Osteocyte (in vitro differentiated cells): ENCODE results near the gene COL27A1. TPM values are rescaled to one million over a fixed set of nuclear protein-coding genes. Genes with fewer than 3 reads are reported as not detected.

ENCODE experiments used
- DNase-seq: peaks from one replicate; pipeline ENCODE4 v3.0.0; 2021; ENCODE audit warnings: mixed read lengths; ENCODE audit not compliant: unreplicated experiment; ENCODE audit errors: extremely low spot score
- H3K27ac Mint-ChIP-seq: one replicate; pipeline ENCODE4 v1.8.0; 2021; ENCODE audit warnings: mild to moderate bottlenecking, mixed read lengths; ENCODE audit not compliant: unreplicated experiment
- H3K27me3 Mint-ChIP-seq: one replicate; pipeline ENCODE4 v1.8.0; 2021; ENCODE audit warnings: mixed read lengths; ENCODE audit not compliant: unreplicated experiment
- H3K36me3 Mint-ChIP-seq: one replicate; pipeline ENCODE4 v1.8.0; 2021; ENCODE audit warnings: mixed read lengths; ENCODE audit not compliant: unreplicated experiment
- H3K4me1 Mint-ChIP-seq: one replicate; pipeline ENCODE4 v1.8.0; 2021; ENCODE audit warnings: mixed read lengths; ENCODE audit not compliant: unreplicated experiment
- H3K4me3 Mint-ChIP-seq: one replicate; pipeline ENCODE4 v1.8.0; 2021; ENCODE audit warnings: mild to moderate bottlenecking, moderate library complexity, mixed read lengths; ENCODE audit not compliant: unreplicated experiment
- H3K9me3 Mint-ChIP-seq: one replicate; pipeline ENCODE4 v1.8.0; 2021; ENCODE audit warnings: mixed read lengths; ENCODE audit not compliant: unreplicated experiment
- total RNA-seq: library from RNA; stranded (reverse); gene quantifications from 2 replicates; pipeline ENCODE4 v1.2.1, GENCODE V29; 2021
- TF ChIP-seq, protein P1 (sequence below): fragments of 200-600 bp; sonication (generic); IDR thresholded peaks from 2 replicates; pipeline ENCODE4 v1.5.0; 2021; ENCODE audit warnings: antibody characterized with exemption, mild to moderate bottlenecking, moderate library complexity

The COL27A1 gene
- total RNA-seq, 1 donor from 2014 or later: 44.4 TPM

- H3K36me3 Mint-ChIP-seq: peaks cover 9% of the 10 kb centered on the region
- H3K27ac Mint-ChIP-seq: no peak overlapping the region
- H3K9me3 Mint-ChIP-seq: no peaks in the 10 kb centered on the region
Measured at GRCh38 chr9:114304416-114305188, 149.3 kb downstream of the COL27A1 start.

GRCh38 chr9:114307899-114308267 lies 152.5 kb downstream of the COL27A1 start:
- TF ChIP-seq, protein P1, sequence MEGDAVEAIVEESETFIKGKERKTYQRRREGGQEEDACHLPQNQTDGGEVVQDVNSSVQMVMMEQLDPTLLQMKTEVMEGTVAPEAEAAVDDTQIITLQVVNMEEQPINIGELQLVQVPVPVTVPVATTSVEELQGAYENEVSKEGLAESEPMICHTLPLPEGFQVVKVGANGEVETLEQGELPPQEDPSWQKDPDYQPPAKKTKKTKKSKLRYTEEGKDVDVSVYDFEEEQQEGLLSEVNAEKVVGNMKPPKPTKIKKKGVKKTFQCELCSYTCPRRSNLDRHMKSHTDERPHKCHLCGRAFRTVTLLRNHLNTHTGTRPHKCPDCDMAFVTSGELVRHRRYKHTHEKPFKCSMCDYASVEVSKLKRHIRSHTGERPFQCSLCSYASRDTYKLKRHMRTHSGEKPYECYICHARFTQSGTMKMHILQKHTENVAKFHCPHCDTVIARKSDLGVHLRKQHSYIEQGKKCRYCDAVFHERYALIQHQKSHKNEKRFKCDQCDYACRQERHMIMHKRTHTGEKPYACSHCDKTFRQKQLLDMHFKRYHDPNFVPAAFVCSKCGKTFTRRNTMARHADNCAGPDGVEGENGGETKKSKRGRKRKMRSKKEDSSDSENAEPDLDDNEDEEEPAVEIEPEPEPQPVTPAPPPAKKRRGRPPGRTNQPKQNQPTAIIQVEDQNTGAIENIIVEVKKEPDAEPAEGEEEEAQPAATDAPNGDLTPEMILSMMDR: no peak
- Mint-ChIP-seq H3K36me3 (peaks cover 19% of the 10 kb centered on the region), H3K27me3 (no peaks in the 10 kb centered on the region), H3K4me1 (no peaks in the 10 kb centered on the region), H3K4me3 (no peak overlapping the region), H3K27ac (no peak overlapping the region), H3K9me3 (no peaks in the 10 kb centered on the region)
- DNase-seq: no peak

More at GRCh38 chr9:114304416-114305188, 149.3 kb downstream of the COL27A1 start:
- no peaks in the 10 kb centered on the region for H3K4me1 Mint-ChIP-seq
- DNase-seq: peak; percentile 73
- H3K4me3 Mint-ChIP-seq: no peak overlapping the region
- TF ChIP-seq, protein P1: no peak
- H3K27me3 Mint-ChIP-seq: no peaks in the 10 kb centered on the region

GRCh38 chr9:114308361-114308950 lies 153.1 kb downstream of the COL27A1 start:
- H3K4me3 Mint-ChIP-seq: no peak overlapping the region
- TF ChIP-seq, protein P1: no peak
- H3K4me1 Mint-ChIP-seq: no peaks in the 10 kb centered on the region
- peak; percentile 82 for DNase-seq
- H3K9me3 Mint-ChIP-seq: no peaks in the 10 kb centered on the region
- no peaks in the 10 kb centered on the region for H3K27me3 Mint-ChIP-seq
- H3K27ac Mint-ChIP-seq: no peak overlapping the region
- H3K36me3 Mint-ChIP-seq: peaks cover 19% of the 10 kb centered on the region

- TF ChIP-seq, protein P1: no peak
- H3K4me3 Mint-ChIP-seq: no peak overlapping the region
- peaks cover 19% of the 10 kb centered on the region for H3K36me3 Mint-ChIP-seq
- no peaks in the 10 kb centered on the region for H3K9me3 Mint-ChIP-seq
- peak; percentile 73 for DNase-seq
- H3K27me3 Mint-ChIP-seq: no peaks in the 10 kb centered on the region
- H3K27ac Mint-ChIP-seq: no peak overlapping the region
- H3K4me1 Mint-ChIP-seq: no peaks in the 10 kb centered on the region
Measured at GRCh38 chr9:114309096-114309495, 153.8 kb downstream of the COL27A1 start.
